Thyroid gland (tissue), 4 donors: ENCODE data around the gene TIGD2. TPM values are rescaled to one million over a fixed set of nuclear protein-coding genes. Genes with fewer than 3 reads are reported as not detected.
"Not testable (repeated sequence)": the region's sequence is repeated elsewhere in the genome, so short reads cannot be mapped to it uniquely, and the experiment has no call there.

ENCODE experiments used
- DNase-seq, 2 donors: peaks; one replicate each; pipeline ENCODE4 v3.0.0-alpha.2; 2019
- H3K27ac ChIP-seq, 3 donors: fragments of 200-600 bp; sonication (generic); 1 replicate in 2 of 3; 2 replicates in 1 of 3; pipeline ENCODE4 v1.5.1; 2016 to 2019; ENCODE audit warnings: mild to moderate bottlenecking in 1 of 3, moderate library complexity in 1 of 3
- H3K27me3 ChIP-seq: fragments of 200-600 bp; sonication (generic); one replicate; pipeline ENCODE4 v1.5.1; 2019
- H3K36me3 ChIP-seq, 2 donors: fragments of 200-600 bp; sonication (generic); one replicate each; pipeline ENCODE4 v1.5.1; 2016 to 2019
- H3K4me1 ChIP-seq, 2 donors: fragments of 200-600 bp; sonication (generic); one replicate each; pipeline ENCODE4 v1.5.1; 2017 to 2019
- H3K4me3 ChIP-seq, 3 donors: fragments of 200-600 bp; sonication (generic); replicated peaks in 1 of 3; 1 replicate in 2 of 3; 2 replicates in 1 of 3; pipeline ENCODE4 v1.5.1; 2016; ENCODE audit warnings: mild to moderate bottlenecking in 1 of 3
- H3K9me3 ChIP-seq: fragments of 200-600 bp; sonication (generic); one replicate; pipeline ENCODE4 v1.5.1; 2017
- POLR2A ChIP-seq, 2 donors: fragments of 450-650 bp; IDR thresholded peaks; one replicate each; pipeline ENCODE4 v1.6.1; 2017; ENCODE audit warnings: antibody characterized with exemption in 2 of 2, mild to moderate bottlenecking in 2 of 2, moderate library complexity in 1 of 2
- WGBS, 2 donors: methylation state at CpG; one replicate each; pipeline ENCODE4 v1.1.5; 2017; 5-methylcytosine and 5-hydroxymethylcytosine counted together
- intact Hi-C: fragments of 100-400 bp; cut with DNase I; formaldehyde crosslinking; loops from one replicate; pipeline ENCODE4 v1.15.1; 2023
- total RNA-seq, 4 donors: library from RNA; depleted of rRNA; stranded (reverse); fragments of >200 nt; gene quantifications; one replicate each; pipeline ENCODE4 v1.2.3, GENCODE V29; 2016
- TF ChIP-seq, protein P1 (sequence below), 6 experiments: fragments of 200-600 bp in 3 of 6; fragments of 450-650 bp in 3 of 6; sonication (generic) in 3 of 6; IDR thresholded peaks; one replicate each; pipeline ENCODE4 v1.5.1; 2016 to 2019; ENCODE audit warnings: antibody characterized with exemption in 6 of 6, mild to moderate bottlenecking in 2 of 6, inconsistent platforms in 1 of 6, moderate library complexity in 1 of 6

The TIGD2 gene
- total RNA-seq, 4 donors from 2014 or later = 5.5 to 8.0 (median 7.2) TPM

DNA sequence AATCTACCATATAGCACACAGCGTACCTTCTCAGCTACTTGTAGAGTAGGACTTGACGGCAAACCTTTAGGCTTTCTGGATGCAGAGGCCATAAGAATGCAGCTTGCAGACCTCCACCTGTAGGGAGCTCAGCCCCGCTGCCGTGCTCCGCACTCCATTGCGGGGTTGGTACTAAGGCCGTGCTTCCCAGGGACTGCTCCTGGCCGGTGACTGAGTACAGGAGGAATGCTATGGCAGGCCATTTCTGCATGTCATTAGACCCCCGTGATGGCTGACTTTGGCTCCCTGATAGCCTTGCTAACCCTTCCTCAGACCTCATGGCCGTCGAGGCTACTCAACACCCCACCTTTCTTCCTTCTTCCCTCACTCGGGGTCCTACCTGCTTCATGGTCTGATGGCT, 26.4 kb downstream of the TIGD2 start:
- no peak overlapping the region for H3K27ac ChIP-seq
- no peaks in the 10 kb centered on the region for H3K4me1 ChIP-seq
- WGBS, 2 donors = 86 to 92% methylated on average over 12 of the region's 12 CpGs
- no peaks in the 10 kb centered on the region for H3K9me3 ChIP-seq
- TF ChIP-seq, protein P1, sequence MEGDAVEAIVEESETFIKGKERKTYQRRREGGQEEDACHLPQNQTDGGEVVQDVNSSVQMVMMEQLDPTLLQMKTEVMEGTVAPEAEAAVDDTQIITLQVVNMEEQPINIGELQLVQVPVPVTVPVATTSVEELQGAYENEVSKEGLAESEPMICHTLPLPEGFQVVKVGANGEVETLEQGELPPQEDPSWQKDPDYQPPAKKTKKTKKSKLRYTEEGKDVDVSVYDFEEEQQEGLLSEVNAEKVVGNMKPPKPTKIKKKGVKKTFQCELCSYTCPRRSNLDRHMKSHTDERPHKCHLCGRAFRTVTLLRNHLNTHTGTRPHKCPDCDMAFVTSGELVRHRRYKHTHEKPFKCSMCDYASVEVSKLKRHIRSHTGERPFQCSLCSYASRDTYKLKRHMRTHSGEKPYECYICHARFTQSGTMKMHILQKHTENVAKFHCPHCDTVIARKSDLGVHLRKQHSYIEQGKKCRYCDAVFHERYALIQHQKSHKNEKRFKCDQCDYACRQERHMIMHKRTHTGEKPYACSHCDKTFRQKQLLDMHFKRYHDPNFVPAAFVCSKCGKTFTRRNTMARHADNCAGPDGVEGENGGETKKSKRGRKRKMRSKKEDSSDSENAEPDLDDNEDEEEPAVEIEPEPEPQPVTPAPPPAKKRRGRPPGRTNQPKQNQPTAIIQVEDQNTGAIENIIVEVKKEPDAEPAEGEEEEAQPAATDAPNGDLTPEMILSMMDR (IDR thresholded peaks at IDR 0.05) = no peak
- no peak for TF ChIP-seq POLR2A (IDR thresholded peaks at IDR 0.05)
- intact Hi-C loops = no loop called here
- no peaks in the 10 kb centered on the region for H3K27me3 ChIP-seq
- H3K36me3 ChIP-seq = no peaks in the 10 kb centered on the region
- H3K4me3 ChIP-seq = no peak overlapping the region
- DNase-seq = no peak

GRCh38 chr4:89140168-89140759, 28.9 kb downstream of the TIGD2 start:
- WGBS, 2 donors = 91% methylated on average over 6 of the region's 6 CpGs
- TF ChIP-seq, protein P1 (IDR thresholded peaks at IDR 0.05) = no peak
- TF ChIP-seq POLR2A (IDR thresholded peaks at IDR 0.05) = no peak
- no peak overlapping the region for H3K27ac ChIP-seq
- intact Hi-C loops = no loop called here
- no peak overlapping the region for H3K4me3 ChIP-seq
- H3K4me1 ChIP-seq = no peaks in the 10 kb centered on the region
- DNase-seq = no peak
- no peaks in the 10 kb centered on the region for H3K9me3 ChIP-seq
- no peaks in the 10 kb centered on the region for H3K27me3 ChIP-seq
- no peaks in the 10 kb centered on the region for H3K36me3 ChIP-seq

DNA sequence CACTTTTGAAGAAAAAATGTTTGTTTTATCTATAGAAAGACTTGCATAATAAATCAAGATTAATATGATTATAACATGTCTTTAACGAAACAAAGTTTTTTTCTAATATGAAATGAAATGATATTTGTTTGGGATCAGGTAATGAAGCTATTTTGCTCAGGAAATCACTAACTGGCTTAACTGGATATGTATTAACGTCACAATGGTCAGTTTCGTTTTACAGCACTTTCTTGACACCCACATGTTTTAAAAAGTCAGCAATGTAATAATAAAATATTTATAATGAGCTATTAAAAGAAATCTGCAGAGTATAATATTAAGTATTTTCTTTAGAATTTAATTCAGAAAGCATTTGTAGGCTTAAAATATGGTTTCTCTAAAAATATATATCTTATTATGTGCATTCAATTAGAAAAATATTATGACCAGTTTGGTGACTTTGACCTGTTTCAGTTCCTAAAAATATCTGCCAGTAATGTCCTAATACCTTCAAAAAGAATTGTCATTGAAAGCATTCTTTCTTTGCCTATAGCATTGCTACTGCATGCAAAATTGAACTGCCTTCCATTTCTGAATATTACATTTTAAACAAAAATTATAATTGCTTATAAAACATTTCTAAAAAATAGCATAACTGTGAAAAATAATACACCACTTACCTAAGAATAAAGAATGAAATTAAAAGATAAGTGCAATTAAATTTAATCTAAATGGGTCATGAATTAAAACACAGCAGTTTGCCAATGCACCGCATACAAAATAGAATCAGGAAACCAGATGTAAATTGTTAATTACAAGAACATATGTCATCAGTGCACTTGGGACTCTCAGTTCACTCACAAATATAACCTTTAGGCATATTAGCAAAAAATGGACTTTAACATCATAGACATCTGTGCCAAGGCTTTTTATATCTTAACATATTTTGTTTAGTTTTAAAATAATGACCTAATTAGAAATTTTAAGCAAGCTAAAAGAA, 31.6 kb downstream of the TIGD2 start:
- Histone ChIP-seq H3K36me3 (no peaks in the 10 kb centered on the region), H3K4me3 (no peak overlapping the region), H3K27me3 (no peaks in the 10 kb centered on the region), H3K9me3 (no peaks in the 10 kb centered on the region), H3K4me1 (no peaks in the 10 kb centered on the region), H3K27ac (no peak overlapping the region)
- no peak for TF ChIP-seq POLR2A (IDR thresholded peaks at IDR 0.05)
- TF ChIP-seq, protein P1 (IDR thresholded peaks at IDR 0.05) = no peak
- intact Hi-C loops = no loop called here
- no peak for DNase-seq
- 78 to 86% methylated on average over 4 of the region's 4 CpGs for WGBS, 2 donors

GRCh38 chr4:89144652-89145051, 33.3 kb downstream of the TIGD2 start:
- DNase-seq, H3K27ac ChIP-seq, H3K27me3 ChIP-seq, intact Hi-C loops, H3K9me3 ChIP-seq, H3K4me1 ChIP-seq, H3K36me3 ChIP-seq, H3K4me3 ChIP-seq: not testable (repeated sequence)
- WGBS, 2 donors = 95 to 98% methylated on average over 1 of the region's 1 CpG

GRCh38 chr4:89146196-89146595, 34.9 kb downstream of the TIGD2 start:
- no peaks in the 10 kb centered on the region for H3K36me3 ChIP-seq
- WGBS, 2 donors = 96 to 99% methylated on average over 2 of the region's 2 CpGs
- H3K9me3 ChIP-seq = no peaks in the 10 kb centered on the region
- TF ChIP-seq, protein P1 (IDR thresholded peaks at IDR 0.05) = no peak
- no peak for TF ChIP-seq POLR2A (IDR thresholded peaks at IDR 0.05)
- H3K4me1 ChIP-seq = no peaks in the 10 kb centered on the region
- H3K27ac ChIP-seq = no peak overlapping the region
- no peaks in the 10 kb centered on the region for H3K27me3 ChIP-seq
- no peak overlapping the region for H3K4me3 ChIP-seq
- intact Hi-C loops = no loop called here
- DNase-seq = no peak
